Activated CD8-positive, alpha-beta memory T cell treated with anti-CD3 and anti-CD28 coated beads for 1 hour (primary cell): ENCODE measurements around the gene BCAS3.

Experiments
- DNase-seq, 2 donors: peaks; one replicate each; pipeline ENCODE4 v3.0.0-alpha.2; 2020; ENCODE audit warnings: low read depth in 1 of 2; ENCODE audit errors: extremely low read depth in 1 of 2

Gene BCAS3

GRCh38 chr17:61279476-61280145 lies 602.0 kb downstream of the BCAS3 start:
- no peak for DNase-seq

- no peak for DNase-seq
Observed at GRCh38 chr17:61280338-61280737, 602.7 kb downstream of the BCAS3 start.

- no peak for DNase-seq
Observed at GRCh38 chr17:61280851-61281250, 603.2 kb downstream of the BCAS3 start.

GRCh38 chr17:61282377-61282776 lies 604.7 kb downstream of the BCAS3 start:
- DNase-seq: no peak

GRCh38 chr17:61283043-61283442 lies 605.4 kb downstream of the BCAS3 start:
- DNase-seq: no peak

- no peak for DNase-seq
Observed at GRCh38 chr17:61284174-61284573, 606.5 kb downstream of the BCAS3 start.

- no peak for DNase-seq
Observed at GRCh38 chr17:61284746-61285145, 607.1 kb downstream of the BCAS3 start.

- no peak for DNase-seq
Observed at GRCh38 chr17:61285526-61286320, 608.1 kb downstream of the BCAS3 start.

- DNase-seq: no peak
Observed at GRCh38 chr17:61286449-61286848, 608.8 kb downstream of the BCAS3 start.

- no peak for DNase-seq
Observed at GRCh38 chr17:61289408-61290385, 612.0 kb downstream of the BCAS3 start.

GRCh38 chr17:61291451-61292285 lies 614.0 kb downstream of the BCAS3 start:
- DNase-seq: no peak

GRCh38 chr17:61294286-61294685 lies 616.6 kb downstream of the BCAS3 start:
- no peak for DNase-seq

- no peak for DNase-seq
Observed at GRCh38 chr17:61294777-61295176, 617.1 kb downstream of the BCAS3 start.

GRCh38 chr17:61296058-61296457 lies 618.4 kb downstream of the BCAS3 start:
- no peak for DNase-seq

GRCh38 chr17:61299517-61300513 lies 622.2 kb downstream of the BCAS3 start:
- no peak for DNase-seq

GRCh38 chr17:61302953-61303816 lies 625.5 kb downstream of the BCAS3 start:
- DNase-seq: no peak

- no peak for DNase-seq
Observed at GRCh38 chr17:61303817-61304096, 626.1 kb downstream of the BCAS3 start.

GRCh38 chr17:61305024-61305423 lies 627.4 kb downstream of the BCAS3 start:
- no peak for DNase-seq
